HEK293 (cell line): ENCODE results near the gene PCP4.

Source experiments
- CTCF ChIA-PET: fragments of 350-600 bp; formaldehyde crosslinking; extraction: SDS; loops from one replicate; lab custom pipeline; 2021; ENCODE audit warnings: antibody characterized with exemption; lab: Yijun Ruan, JAX
- POLR2A ChIA-PET: fragments of 300-600 bp; formaldehyde crosslinking; extraction: SDS; loops from one replicate; lab custom pipeline; 2020; ENCODE audit warnings: antibody characterized with exemption, inconsistent platforms; lab: Yijun Ruan, JAX
- H3K27ac ChIP-seq: fragments of 200-500 bp; sonication (Bioruptor generic); 2 replicates; pipeline ENCODE4 v1.5.1; 2014; ENCODE audit warnings: low read depth, low read length, control low read depth, inconsistent platforms; ENCODE audit errors: extremely low read depth
- H3K36me3 ChIP-seq, 2 experiments: fragments of 200-500 bp in 1 of 2; sonication (Bioruptor generic) in 1 of 2; 1 replicate in 1 of 2; 2 replicates in 1 of 2; pipeline ENCODE4 v1.5.1; 2014 to 2017; ENCODE audit warnings: inconsistent platforms in 2 of 2, low read length in 2 of 2; ENCODE audit not compliant: control insufficient read depth in 2 of 2, insufficient read depth in 1 of 2
- H3K4me1 ChIP-seq: fragments of 200-500 bp; sonication (Bioruptor generic); 2 replicates; pipeline ENCODE4 v1.5.1; 2014; ENCODE audit warnings: mild to moderate bottlenecking, low read length, inconsistent platforms; ENCODE audit not compliant: control insufficient read depth, insufficient read depth
- H3K4me3 ChIP-seq: 2 replicates; pipeline ENCODE4 v1.5.1; 2011; ENCODE audit warnings: low read depth, mild to moderate bottlenecking, control low read depth, low read length, moderate library complexity
- H3K9me3 ChIP-seq: fragments of 200-500 bp; sonication (Bioruptor generic); 2 replicates; pipeline ENCODE4 v1.5.1; 2014; ENCODE audit warnings: low read depth, low read length, inconsistent platforms; ENCODE audit not compliant: control insufficient read depth, insufficient read depth
- GLI2 ChIP-seq: fragments of 450-650 bp; formaldehyde crosslinking; IDR thresholded peaks from 2 replicates; pipeline ENCODE4; 2017; ENCODE audit warnings: missing biosample characterization, missing genetic modification characterization, low read depth, borderline replicate concordance
- HOXA7 ChIP-seq: sonication (generic); formaldehyde crosslinking; IDR thresholded peaks from 2 replicates; pipeline ENCODE4 v1.8.1; 2022; ENCODE audit warnings: missing genetic modification reagents, borderline replicate concordance
- HOXC10 ChIP-seq: sonication (generic); formaldehyde crosslinking; IDR thresholded peaks from 2 replicates; pipeline ENCODE4 v1.8.1; 2023; ENCODE audit warnings: mild to moderate bottlenecking, missing genetic modification reagents
- REPIN1 ChIP-seq: fragments of 450-650 bp; formaldehyde crosslinking; IDR thresholded peaks from 2 replicates; pipeline ENCODE4 v1.5.1; 2017; ENCODE audit warnings: missing biosample characterization, missing genetic modification characterization, low read depth
- SETDB1 ChIP-seq: IDR thresholded peaks from one replicate; pipeline ENCODE4 v1.6.1; 2017; ENCODE audit warnings: mild to moderate bottlenecking, low read length, moderate library complexity, mixed read lengths; ENCODE audit not compliant: insufficient read length
- TRIM28 ChIP-seq: IDR thresholded peaks from 2 replicates; pipeline ENCODE4 v1.6.1; 2011; ENCODE audit warnings: low read length, control low read depth, borderline replicate concordance
- ZBTB1 ChIP-seq: fragments of 450-650 bp; formaldehyde crosslinking; IDR thresholded peaks from 2 replicates; pipeline ENCODE4 v1.5.1; 2016; ENCODE audit warnings: missing biosample characterization, missing genetic modification characterization
- ZNF146 ChIP-seq: fragments of 450-650 bp; formaldehyde crosslinking; IDR thresholded peaks from 2 replicates; pipeline ENCODE4 v1.5.1; 2016; ENCODE audit warnings: missing biosample characterization, missing genetic modification characterization
- ZNF214 ChIP-seq: fragments of 450-650 bp; formaldehyde crosslinking; IDR thresholded peaks from 2 replicates; pipeline ENCODE4 v1.5.1; 2017; ENCODE audit warnings: missing biosample characterization, mild to moderate bottlenecking, missing genetic modification characterization, borderline replicate concordance
- ZNF221 ChIP-seq: fragments of 450-650 bp; formaldehyde crosslinking; IDR thresholded peaks from 2 replicates; pipeline ENCODE4 v1.5.1; 2017; ENCODE audit warnings: missing biosample characterization, missing genetic modification characterization, borderline replicate concordance
- ZNF223 ChIP-seq: fragments of 450-650 bp; formaldehyde crosslinking; IDR thresholded peaks from 2 replicates; pipeline ENCODE4 v1.5.1; 2016; ENCODE audit warnings: missing biosample characterization, missing genetic modification characterization
- ZNF350 ChIP-seq: fragments of 450-650 bp; formaldehyde crosslinking; IDR thresholded peaks from 2 replicates; pipeline ENCODE4 v1.5.0; 2017; ENCODE audit warnings: missing biosample characterization, mild to moderate bottlenecking, missing genetic modification characterization
- ZNF354C ChIP-seq: fragments of 450-650 bp; formaldehyde crosslinking; IDR thresholded peaks from 2 replicates; pipeline ENCODE4 v1.5.1; 2016; ENCODE audit warnings: missing biosample characterization, missing genetic modification characterization, low read depth, borderline replicate concordance
- ZNF521 ChIP-seq: fragments of 450-650 bp; formaldehyde crosslinking; IDR thresholded peaks from 2 replicates; pipeline ENCODE4 v1.5.1; 2017; ENCODE audit warnings: missing biosample characterization, mild to moderate bottlenecking, missing genetic modification characterization
- ZNF560 ChIP-seq: fragments of 450-650 bp; formaldehyde crosslinking; IDR thresholded peaks from 2 replicates; pipeline ENCODE4 v1.5.1; 2017; ENCODE audit warnings: missing biosample characterization, missing genetic modification characterization, borderline replicate concordance
- ZNF610 ChIP-seq: fragments of 450-650 bp; formaldehyde crosslinking; IDR thresholded peaks from 2 replicates; pipeline ENCODE4 v1.5.1; 2016; ENCODE audit warnings: missing biosample characterization, missing genetic modification characterization, borderline replicate concordance
- ZNF768 ChIP-seq: fragments of 450-650 bp; formaldehyde crosslinking; IDR thresholded peaks from 2 replicates; pipeline ENCODE4 v1.5.1; 2018; ENCODE audit warnings: missing biosample characterization, mild to moderate bottlenecking, missing genetic modification characterization
- ZNF792 ChIP-seq: fragments of 450-650 bp; formaldehyde crosslinking; IDR thresholded peaks from 2 replicates; pipeline ENCODE4 v1.5.1; 2016; ENCODE audit warnings: missing biosample characterization, missing genetic modification characterization
- ZSCAN16 ChIP-seq: fragments of 450-650 bp; formaldehyde crosslinking; IDR thresholded peaks from 2 replicates; pipeline ENCODE4 v1.5.1; 2016; ENCODE audit warnings: missing biosample characterization, missing genetic modification characterization
- ZSCAN30 ChIP-seq: fragments of 450-650 bp; IDR thresholded peaks from 2 replicates; pipeline ENCODE4 v1.5.1; 2018; ENCODE audit warnings: missing biosample characterization, mild to moderate bottlenecking, missing genetic modification characterization, moderate library complexity
- TF ChIP-seq, protein P1 (sequence below): fragments of 450-650 bp; formaldehyde crosslinking; IDR thresholded peaks from 2 replicates; pipeline ENCODE4 v1.5.1; 2016; ENCODE audit warnings: missing biosample characterization, missing genetic modification characterization, borderline replicate concordance
- TF ChIP-seq, protein P2 (sequence below): fragments of 450-650 bp; formaldehyde crosslinking; IDR thresholded peaks from 2 replicates; pipeline ENCODE4 v1.5.1; 2016; ENCODE audit warnings: missing biosample characterization, missing genetic modification characterization
- TF ChIP-seq, protein P3 (sequence below): fragments of 450-650 bp; formaldehyde crosslinking; IDR thresholded peaks from 2 replicates; pipeline ENCODE4 v1.5.1; 2016; ENCODE audit warnings: missing biosample characterization, missing genetic modification characterization
- TF ChIP-seq, protein P4 (sequence below): fragments of 450-650 bp; formaldehyde crosslinking; IDR thresholded peaks from 2 replicates; pipeline ENCODE4 v1.5.1; 2016; ENCODE audit warnings: missing biosample characterization, missing genetic modification characterization

PCP4 gene

DNA sequence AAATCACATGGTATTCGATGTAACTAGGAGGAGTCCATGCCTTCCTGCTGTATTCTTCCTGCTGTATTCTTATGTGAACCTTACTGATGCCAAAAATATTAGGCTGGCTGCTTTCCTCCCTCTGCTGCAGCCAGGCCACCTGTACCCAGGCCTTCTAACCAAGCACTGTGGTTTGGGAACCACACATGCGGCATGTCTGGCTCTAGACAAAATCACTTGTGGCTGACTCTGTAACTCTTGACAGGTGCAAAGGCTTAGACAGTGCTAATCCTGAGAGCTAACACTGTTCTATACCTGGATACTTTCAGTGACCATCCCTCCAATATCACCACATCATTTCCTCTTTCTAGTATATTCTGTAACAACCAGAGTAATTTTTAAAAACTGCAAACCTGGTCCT is 67.7 kb downstream of the PCP4 start:
- TF ChIP-seq ZNF610 (tag by site-specific recombination) (no peak), ZNF214 (tag by site-specific recombination) (no peak), ZNF223 (no peak), HOXA7 (CRISPR knock-in tag) (no peak), ZNF354C (tag by site-specific recombination) (no peak), ZNF221 (tag by site-specific recombination) (no peak), ZNF146 (no peak), TRIM28 (no peak), ZBTB1 (tag by site-specific recombination) (no peak), ZSCAN30 (tag by site-specific recombination) (no peak)
- TF ChIP-seq, protein P1, sequence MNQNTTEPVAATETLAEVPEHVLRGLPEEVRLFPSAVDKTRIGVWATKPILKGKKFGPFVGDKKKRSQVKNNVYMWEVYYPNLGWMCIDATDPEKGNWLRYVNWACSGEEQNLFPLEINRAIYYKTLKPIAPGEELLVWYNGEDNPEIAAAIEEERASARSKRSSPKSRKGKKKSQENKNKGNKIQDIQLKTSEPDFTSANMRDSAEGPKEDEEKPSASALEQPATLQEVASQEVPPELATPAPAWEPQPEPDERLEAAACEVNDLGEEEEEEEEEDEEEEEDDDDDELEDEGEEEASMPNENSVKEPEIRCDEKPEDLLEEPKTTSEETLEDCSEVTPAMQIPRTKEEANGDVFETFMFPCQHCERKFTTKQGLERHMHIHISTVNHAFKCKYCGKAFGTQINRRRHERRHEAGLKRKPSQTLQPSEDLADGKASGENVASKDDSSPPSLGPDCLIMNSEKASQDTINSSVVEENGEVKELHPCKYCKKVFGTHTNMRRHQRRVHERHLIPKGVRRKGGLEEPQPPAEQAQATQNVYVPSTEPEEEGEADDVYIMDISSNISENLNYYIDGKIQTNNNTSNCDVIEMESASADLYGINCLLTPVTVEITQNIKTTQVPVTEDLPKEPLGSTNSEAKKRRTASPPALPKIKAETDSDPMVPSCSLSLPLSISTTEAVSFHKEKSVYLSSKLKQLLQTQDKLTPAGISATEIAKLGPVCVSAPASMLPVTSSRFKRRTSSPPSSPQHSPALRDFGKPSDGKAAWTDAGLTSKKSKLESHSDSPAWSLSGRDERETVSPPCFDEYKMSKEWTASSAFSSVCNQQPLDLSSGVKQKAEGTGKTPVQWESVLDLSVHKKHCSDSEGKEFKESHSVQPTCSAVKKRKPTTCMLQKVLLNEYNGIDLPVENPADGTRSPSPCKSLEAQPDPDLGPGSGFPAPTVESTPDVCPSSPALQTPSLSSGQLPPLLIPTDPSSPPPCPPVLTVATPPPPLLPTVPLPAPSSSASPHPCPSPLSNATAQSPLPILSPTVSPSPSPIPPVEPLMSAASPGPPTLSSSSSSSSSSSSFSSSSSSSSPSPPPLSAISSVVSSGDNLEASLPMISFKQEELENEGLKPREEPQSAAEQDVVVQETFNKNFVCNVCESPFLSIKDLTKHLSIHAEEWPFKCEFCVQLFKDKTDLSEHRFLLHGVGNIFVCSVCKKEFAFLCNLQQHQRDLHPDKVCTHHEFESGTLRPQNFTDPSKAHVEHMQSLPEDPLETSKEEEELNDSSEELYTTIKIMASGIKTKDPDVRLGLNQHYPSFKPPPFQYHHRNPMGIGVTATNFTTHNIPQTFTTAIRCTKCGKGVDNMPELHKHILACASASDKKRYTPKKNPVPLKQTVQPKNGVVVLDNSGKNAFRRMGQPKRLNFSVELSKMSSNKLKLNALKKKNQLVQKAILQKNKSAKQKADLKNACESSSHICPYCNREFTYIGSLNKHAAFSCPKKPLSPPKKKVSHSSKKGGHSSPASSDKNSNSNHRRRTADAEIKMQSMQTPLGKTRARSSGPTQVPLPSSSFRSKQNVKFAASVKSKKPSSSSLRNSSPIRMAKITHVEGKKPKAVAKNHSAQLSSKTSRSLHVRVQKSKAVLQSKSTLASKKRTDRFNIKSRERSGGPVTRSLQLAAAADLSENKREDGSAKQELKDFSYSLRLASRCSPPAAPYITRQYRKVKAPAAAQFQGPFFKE (tag by site-specific recombination) = no peak
- TF ChIP-seq, protein P2, sequence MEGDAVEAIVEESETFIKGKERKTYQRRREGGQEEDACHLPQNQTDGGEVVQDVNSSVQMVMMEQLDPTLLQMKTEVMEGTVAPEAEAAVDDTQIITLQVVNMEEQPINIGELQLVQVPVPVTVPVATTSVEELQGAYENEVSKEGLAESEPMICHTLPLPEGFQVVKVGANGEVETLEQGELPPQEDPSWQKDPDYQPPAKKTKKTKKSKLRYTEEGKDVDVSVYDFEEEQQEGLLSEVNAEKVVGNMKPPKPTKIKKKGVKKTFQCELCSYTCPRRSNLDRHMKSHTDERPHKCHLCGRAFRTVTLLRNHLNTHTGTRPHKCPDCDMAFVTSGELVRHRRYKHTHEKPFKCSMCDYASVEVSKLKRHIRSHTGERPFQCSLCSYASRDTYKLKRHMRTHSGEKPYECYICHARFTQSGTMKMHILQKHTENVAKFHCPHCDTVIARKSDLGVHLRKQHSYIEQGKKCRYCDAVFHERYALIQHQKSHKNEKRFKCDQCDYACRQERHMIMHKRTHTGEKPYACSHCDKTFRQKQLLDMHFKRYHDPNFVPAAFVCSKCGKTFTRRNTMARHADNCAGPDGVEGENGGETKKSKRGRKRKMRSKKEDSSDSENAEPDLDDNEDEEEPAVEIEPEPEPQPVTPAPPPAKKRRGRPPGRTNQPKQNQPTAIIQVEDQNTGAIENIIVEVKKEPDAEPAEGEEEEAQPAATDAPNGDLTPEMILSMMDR (tag by site-specific recombination) = no peak
- TF ChIP-seq, all 188 proteins: peak for 0
- POLR2A ChIA-PET = no interaction called here
- CTCF ChIA-PET = no interaction called here

DNA sequence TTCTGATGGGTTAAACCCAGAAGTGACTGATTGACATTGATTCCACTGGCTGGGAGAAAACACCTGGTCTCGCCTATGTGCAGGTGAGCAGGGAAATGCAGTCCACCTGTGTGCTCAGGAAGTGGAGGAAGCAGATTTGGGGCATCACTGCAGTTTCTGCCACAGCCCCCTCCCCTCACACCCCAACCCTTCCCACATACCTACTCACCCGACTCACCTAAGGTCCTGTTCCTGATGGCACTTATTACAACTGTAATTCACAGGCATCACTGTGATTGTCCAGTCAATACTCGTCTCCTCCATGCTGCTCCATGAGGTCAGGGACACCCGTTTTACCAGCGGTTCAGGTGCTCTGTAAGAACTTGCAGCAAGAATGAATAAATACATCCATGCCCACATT is 68.5 kb downstream of the PCP4 start:
- Histone ChIP-seq H3K4me3 (no peak overlapping the region), H3K4me1 (no peaks in the 10 kb centered on the region; the same call in 1 of the 2 replicates), H3K9me3 (no peaks in the 10 kb centered on the region), H3K27ac (no peak overlapping the region), H3K36me3 (no peaks in the 10 kb centered on the region)
- CTCF ChIA-PET = no interaction called here
- POLR2A ChIA-PET = no interaction called here
- TF ChIP-seq ZNF560 = no peak
- TF ChIP-seq ZNF350 (tag by site-specific recombination) = no peak
- TF ChIP-seq HOXC10 (CRISPR knock-in tag) = no peak
- TF ChIP-seq, protein P3, sequence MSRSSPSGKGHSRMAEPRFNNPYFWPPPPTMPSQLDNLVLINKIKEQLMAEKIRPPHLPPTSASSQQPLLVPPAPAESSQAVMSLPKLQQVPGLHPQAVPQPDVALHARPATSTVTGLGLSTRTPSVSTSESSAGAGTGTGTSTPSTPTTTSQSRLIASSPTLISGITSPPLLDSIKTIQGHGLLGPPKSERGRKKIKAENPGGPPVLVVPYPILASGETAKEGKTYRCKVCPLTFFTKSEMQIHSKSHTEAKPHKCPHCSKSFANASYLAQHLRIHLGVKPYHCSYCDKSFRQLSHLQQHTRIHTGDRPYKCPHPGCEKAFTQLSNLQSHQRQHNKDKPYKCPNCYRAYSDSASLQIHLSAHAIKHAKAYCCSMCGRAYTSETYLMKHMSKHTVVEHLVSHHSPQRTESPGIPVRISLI (tag by site-specific recombination) = no peak
- no peak for TF ChIP-seq ZNF792 (tag by site-specific recombination)
- TF ChIP-seq ZSCAN16 (tag by site-specific recombination) = no peak
- no peak for TF ChIP-seq GLI2 (tag by site-specific recombination)
- TF ChIP-seq, protein P4, sequence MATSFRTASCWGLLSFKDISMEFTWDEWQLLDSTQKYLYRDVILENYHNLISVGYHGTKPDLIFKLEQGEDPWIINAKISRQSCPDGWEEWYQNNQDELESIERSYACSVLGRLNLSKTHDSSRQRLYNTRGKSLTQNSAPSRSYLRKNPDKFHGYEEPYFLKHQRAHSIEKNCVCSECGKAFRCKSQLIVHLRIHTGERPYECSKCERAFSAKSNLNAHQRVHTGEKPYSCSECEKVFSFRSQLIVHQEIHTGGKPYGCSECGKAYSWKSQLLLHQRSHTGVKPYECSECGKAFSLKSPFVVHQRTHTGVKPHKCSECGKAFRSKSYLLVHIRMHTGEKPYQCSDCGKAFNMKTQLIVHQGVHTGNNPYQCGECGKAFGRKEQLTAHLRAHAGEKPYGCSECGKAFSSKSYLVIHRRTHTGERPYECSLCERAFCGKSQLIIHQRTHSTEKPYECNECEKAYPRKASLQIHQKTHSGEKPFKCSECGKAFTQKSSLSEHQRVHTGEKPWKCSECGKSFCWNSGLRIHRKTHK (tag by site-specific recombination) = no peak
- TF ChIP-seq SETDB1 = no peak
- TF ChIP-seq REPIN1 (tag by site-specific recombination) = no peak
- TF ChIP-seq ZNF768 (tag by site-specific recombination) = no peak
- no peak for TF ChIP-seq ZNF610 (tag by site-specific recombination)
- TF ChIP-seq ZNF521 (tag by site-specific recombination) = no peak

More for the DNA sequence above, 67.7 kb downstream of the PCP4 start:
- Histone ChIP-seq H3K4me3 (no peak overlapping the region), H3K36me3 (no peaks in the 10 kb centered on the region), H3K4me1 (no peaks in the 10 kb centered on the region; the same call in 1 of the 2 replicates), H3K27ac (no peak overlapping the region), H3K9me3 (no peaks in the 10 kb centered on the region)
